HG03354 (cell line): ENCODE data around the gene CSAD.
"Not testable (repeated sequence)": the region's sequence is repeated elsewhere in the genome, so short reads cannot be mapped to it uniquely, and the experiment has no call there.

Experiments used
- ATAC-seq: cut with Tn5 transposase; IDR thresholded peaks from one replicate; pipeline ENCODE4 v1.9.1; 2021; ENCODE audit warnings: mild to moderate bottlenecking; ENCODE audit not compliant: unreplicated experiment, poor library complexity, severe bottlenecking

Gene CSAD

GRCh38 chr12:53185582-53186153 lies 4.9 kb upstream of the CSAD start:
- ATAC-seq = no peak

GRCh38 chr12:53184828-53185227 lies 4.1 kb upstream of the CSAD start:
- ATAC-seq = no peak

- no peak for ATAC-seq
Observed at GRCh38 chr12:53182903-53183302, 2.2 kb upstream of the CSAD start.

- no peak for ATAC-seq
Observed at GRCh38 chr12:53181935-53182334, 1.2 kb upstream of the CSAD start.

GRCh38 chr12:53180931-53181645 lies 363 bp upstream of the CSAD start:
- peak; percentile 62 for ATAC-seq

DNA sequence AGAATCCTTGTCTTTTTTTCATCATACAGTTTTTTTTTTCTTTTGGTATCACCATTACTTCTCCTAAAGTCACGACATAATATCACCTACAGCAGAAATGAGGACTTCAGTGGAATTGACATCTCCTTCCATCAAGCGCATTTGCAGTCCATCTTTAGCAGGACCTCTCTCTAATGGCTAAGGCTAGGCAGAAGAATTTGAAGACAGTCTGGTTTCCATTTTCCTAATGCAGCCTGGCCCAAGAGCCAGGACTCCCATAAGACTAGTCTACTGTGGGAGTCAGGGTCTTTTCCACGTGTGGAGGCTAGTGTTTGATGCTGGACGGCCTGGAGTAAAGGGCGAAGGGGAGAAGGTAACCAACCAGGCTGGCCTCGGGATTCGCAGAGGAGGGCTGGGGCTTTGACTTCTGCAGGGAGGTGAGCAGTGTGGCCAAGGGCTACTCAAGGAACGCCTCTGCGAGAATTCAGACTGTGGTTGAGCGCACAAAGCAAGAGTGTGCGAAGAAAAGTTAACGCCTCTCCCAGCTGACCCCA lies 972 bp downstream of the CSAD start:
- peak; percentile 24 for ATAC-seq

DNA sequence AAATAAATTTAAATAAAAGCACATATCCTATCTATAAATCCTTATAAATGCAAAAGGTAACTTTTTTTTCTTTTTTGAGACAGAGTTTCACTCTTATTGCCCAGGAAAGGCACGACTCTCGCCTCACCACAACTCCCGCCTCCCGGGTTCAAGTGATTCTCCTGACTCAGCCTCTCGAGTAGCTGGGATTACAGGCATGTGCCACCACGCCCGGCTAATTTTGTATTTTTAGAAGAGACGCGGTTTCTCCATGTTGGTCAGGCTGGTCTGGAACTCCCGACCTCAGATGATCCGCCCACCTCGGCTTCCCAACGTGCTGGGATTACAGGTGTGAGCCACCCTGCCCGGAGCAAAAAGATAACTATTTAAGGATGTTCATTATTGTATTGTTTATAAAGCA lies 1.9 kb downstream of the CSAD start:
- ATAC-seq = not testable (repeated sequence)

DNA sequence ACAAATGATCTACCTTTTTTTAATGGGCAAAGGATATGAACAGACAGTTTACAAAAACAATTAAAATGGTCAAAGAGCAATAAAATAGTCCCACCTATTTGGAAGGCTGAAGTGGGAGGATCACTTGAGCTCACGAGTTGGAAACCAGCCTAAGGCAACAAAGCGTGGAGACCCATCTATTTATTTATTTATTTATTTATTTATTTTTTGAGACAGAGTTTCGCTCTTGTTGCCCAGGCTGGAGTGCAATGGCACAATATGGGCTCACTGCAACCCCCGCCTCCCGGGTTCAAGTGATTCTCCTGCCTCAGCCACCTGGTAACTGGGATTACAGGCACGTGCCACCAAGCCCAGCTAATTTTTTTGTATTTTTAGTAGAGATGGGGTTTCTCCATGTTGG lies 3.3 kb downstream of the CSAD start:
- ATAC-seq = not testable (repeated sequence)

DNA sequence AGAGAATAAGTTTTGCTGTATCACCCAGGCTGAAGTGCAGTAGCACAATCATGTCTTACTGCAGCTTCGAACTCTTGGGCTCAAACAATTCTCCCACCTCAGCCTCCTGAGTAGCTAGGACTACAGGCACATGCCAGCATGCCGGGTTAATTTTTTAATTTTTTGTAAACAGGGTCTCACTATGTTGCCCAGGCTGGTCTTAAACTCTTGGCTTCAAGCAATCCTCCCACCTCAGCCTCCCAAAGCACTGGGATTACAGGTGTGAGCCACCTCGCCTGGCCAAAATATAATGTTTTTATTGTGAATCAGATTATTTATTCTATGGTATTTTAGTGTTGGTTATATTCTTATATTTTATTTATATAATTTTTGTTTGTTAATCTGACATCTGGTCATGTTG lies 4.0 kb downstream of the CSAD start:
- no peak for ATAC-seq

DNA sequence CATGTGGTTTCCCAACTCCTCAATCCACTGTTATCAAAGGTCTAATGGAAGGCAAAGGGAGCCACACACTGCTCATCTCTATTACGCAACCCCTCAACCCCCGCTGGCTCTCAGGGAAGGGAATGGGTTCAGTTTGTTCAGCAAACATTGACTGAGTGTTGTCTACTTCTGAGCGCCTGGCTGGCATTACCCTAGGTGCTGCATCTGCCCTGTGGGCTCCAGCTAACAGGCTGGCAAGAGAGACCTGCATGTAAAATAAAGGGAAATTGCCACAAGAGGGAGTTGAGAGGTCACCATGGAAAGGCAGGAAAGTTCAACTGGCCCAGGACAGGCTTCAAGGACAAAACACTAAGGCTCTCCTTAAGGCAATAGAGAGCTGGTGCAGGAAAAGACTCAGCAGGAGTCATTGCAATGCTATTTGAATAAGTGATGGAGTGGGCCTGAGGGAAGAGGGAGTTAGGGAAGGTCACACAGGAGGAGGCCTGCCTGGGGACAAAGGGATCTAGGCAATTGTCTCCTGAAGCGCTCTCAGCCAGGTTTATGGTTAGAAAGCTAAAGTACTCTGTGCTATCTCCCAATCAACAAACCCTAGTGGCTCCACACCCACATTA lies 5.7 kb downstream of the CSAD start:
- no peak for ATAC-seq

GRCh38 chr12:53173085-53173715 lies 7.5 kb downstream of the CSAD start:
- ATAC-seq = no peak

GRCh38 chr12:53172352-53172751 lies 8.4 kb downstream of the CSAD start:
- no peak for ATAC-seq

- no peak for ATAC-seq
Observed at GRCh38 chr12:53171725-53172329, 8.9 kb downstream of the CSAD start.

GRCh38 chr12:53170876-53171724 lies 9.6 kb downstream of the CSAD start:
- ATAC-seq = no peak

GRCh38 chr12:53170215-53170614 lies 10.5 kb downstream of the CSAD start:
- no peak for ATAC-seq

- no peak for ATAC-seq
Observed at GRCh38 chr12:53169644-53170043, 11.1 kb downstream of the CSAD start.

DNA sequence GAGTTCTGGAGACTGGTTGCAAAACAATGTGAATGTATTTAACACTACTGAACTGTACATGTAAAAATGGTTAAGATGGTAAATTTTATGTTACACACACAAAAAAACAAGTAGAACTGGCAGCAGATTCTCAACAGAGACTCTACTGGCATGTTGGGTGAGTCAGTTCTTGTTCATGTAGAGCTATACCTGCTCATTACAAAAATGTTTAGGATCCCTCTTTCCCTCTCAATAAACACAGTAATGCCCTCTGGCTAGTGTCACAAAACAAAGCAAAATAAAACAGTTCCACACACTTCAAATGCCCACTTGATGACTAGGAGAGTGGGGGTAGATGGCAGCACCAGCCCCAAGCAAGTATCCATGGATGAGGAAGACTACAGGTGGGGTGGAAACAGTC lies 13.9 kb downstream of the CSAD start:
- no peak for ATAC-seq

GRCh38 chr12:53163008-53163407 lies 17.7 kb downstream of the CSAD start:
- not testable (repeated sequence) for ATAC-seq

- ATAC-seq = no peak
Observed at GRCh38 chr12:53161119-53161911, 19.4 kb downstream of the CSAD start.
